CD8-positive, alpha-beta memory T cell (primary cell): Measurements from ENCODE around the gene CD164L2. TPM values are rescaled to one million over a fixed set of nuclear protein-coding genes. Genes with fewer than 3 reads are reported as not detected.
A peak's percentile ranks its signal among the peaks of the same experiment; 100 is the strongest.

Experiments
- CTCF ChIA-PET: fragments of 350-600 bp; sonication (Branson Sonifier 250); formaldehyde crosslinking; loops from one replicate; lab custom pipeline; 2021; ENCODE audit warnings: antibody characterized with exemption; lab: Charles Lee
- POLR2A ChIA-PET: fragments of 350-600 bp; sonication (Branson Sonifier 250); formaldehyde crosslinking; loops from one replicate; lab custom pipeline; 2021; ENCODE audit warnings: antibody characterized with exemption; lab: Charles Lee
- DNase-seq, 5 donors: peaks; one replicate each; pipeline versions ENCODE4 v3.0.0 to v3.0.0-alpha.2; 2020 to 2022; ENCODE audit warnings: mixed read lengths in 1 of 5
- H3K27ac ChIP-seq: one replicate; pipeline ENCODE4 v1.7.0; 2013; ENCODE audit warnings: low read depth, mild to moderate bottlenecking, low read length, moderate library complexity
- H3K27me3 ChIP-seq: 2 replicates; pipeline ENCODE4 v1.7.0; 2013; ENCODE audit warnings: low read length, mild to moderate bottlenecking; ENCODE audit not compliant: insufficient read depth, poor library complexity, severe bottlenecking
- H3K36me3 ChIP-seq: 2 replicates; pipeline ENCODE4 v1.7.0; 2013; ENCODE audit warnings: mild to moderate bottlenecking, low read length, moderate library complexity; ENCODE audit not compliant: insufficient read depth
- H3K4me1 ChIP-seq: 2 replicates; pipeline ENCODE4 v1.7.0; 2013; ENCODE audit warnings: mild to moderate bottlenecking, low read length, moderate library complexity; ENCODE audit not compliant: insufficient read depth
- H3K4me3 ChIP-seq: 2 replicates; pipeline ENCODE4 v1.7.0; 2013; ENCODE audit warnings: mild to moderate bottlenecking, low read length
- H3K9me3 ChIP-seq: 2 replicates; pipeline ENCODE4 v1.7.0; 2013; ENCODE audit warnings: mild to moderate bottlenecking, low read length
- H3K27ac Mint-ChIP-seq, 8 donors: one replicate each; pipeline ENCODE4 v1.8.0; 2020 to 2021; ENCODE audit warnings: mixed read lengths in 8 of 8, mild to moderate bottlenecking in 6 of 8, inconsistent platforms in 3 of 8, moderate library complexity in 3 of 8
- H3K27me3 Mint-ChIP-seq, 2 donors: one replicate each; pipeline ENCODE4 v1.8.0; 2020 to 2021; ENCODE audit warnings: mixed read lengths in 2 of 2, mild to moderate bottlenecking in 1 of 2, moderate library complexity in 1 of 2
- H3K36me3 Mint-ChIP-seq, 3 donors: one replicate each; pipeline ENCODE4 v1.8.0; 2020 to 2021; ENCODE audit warnings: mixed read lengths in 3 of 3, inconsistent platforms in 1 of 3, mild to moderate bottlenecking in 1 of 3
- H3K4me1 Mint-ChIP-seq, 3 donors: one replicate each; pipeline ENCODE4 v1.8.0; 2020 to 2021; ENCODE audit warnings: mixed read lengths in 3 of 3, inconsistent platforms in 1 of 3, mild to moderate bottlenecking in 1 of 3
- H3K4me3 Mint-ChIP-seq, 7 donors: one replicate each; pipeline ENCODE4 v1.8.0; 2020 to 2021; ENCODE audit warnings: mixed read lengths in 7 of 7, mild to moderate bottlenecking in 6 of 7, moderate library complexity in 4 of 7, inconsistent platforms in 2 of 7
- H3K9me3 Mint-ChIP-seq, 5 donors: one replicate each; pipeline ENCODE4 v1.8.0; 2020 to 2022; ENCODE audit warnings: mixed read lengths in 5 of 5, mild to moderate bottlenecking in 3 of 5, moderate library complexity in 2 of 5, inconsistent platforms in 1 of 5
- polyA plus RNA-seq: library from polyadenylated mRNA; unstranded; fragments of 300-500 nt; fragmentation: Illumina TruSeq; gene quantifications from one replicate; pipeline ENCODE4 v1.2.3, GENCODE V29; 2021
- total RNA-seq, 2 experiments: library from RNA; stranded (reverse); gene quantifications; one replicate each; pipeline ENCODE4 v1.2.3, GENCODE V29; 2021

CD164L2 gene
- total and polyA plus RNA-seq, 3 experiments from 2014 or later: not detected

DNA sequence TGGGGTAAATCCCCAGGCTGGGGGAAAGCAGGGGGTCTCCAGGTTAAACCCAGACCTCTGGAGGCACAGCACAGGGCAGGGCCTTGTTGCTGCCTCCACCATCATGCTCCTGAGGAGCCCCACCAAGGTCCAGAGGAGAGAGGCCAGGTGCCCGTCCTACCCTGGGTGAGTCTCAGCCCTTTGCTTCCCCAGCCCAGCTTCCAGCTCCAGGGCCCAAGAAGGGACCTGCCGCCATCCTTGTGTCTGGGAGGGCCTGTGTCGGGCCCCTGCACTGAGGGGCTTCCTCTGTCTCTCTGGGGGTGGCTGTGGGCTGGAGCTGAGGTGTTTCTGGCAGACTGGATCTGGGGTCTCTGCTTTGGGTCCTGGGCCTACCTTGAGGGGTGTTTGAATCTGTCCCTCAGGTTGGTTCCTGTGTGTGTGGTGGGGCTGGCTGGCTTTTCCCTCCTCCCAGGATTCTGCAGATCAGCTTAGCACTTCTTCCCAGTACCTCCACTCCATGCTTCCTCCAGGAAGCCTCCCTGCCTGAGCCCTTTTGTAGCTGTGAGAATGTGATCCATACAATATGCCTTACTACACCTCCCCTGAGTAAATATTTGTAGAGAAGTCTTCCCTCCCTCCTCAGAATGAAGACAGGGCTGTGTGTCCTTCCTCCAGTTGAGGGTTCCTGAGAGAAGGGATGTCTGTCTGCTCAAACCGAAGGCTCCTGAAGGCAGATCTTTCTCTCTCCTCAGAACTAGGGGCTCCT, 15.4 kb upstream of the CD164L2 start:
- Histone ChIP-seq H3K4me3 (no peak overlapping the region), H3K27ac (no peak overlapping the region), H3K4me1 (peaks cover 22% of the 10 kb centered on the region), H3K9me3 (no peaks in the 10 kb centered on the region), H3K27me3 (no peaks in the 10 kb centered on the region), H3K36me3 (no peaks in the 10 kb centered on the region)
- Mint-ChIP-seq H3K36me3 (no peaks in the 10 kb centered on the region), H3K9me3 (no peaks in the 10 kb centered on the region), H3K27me3 (peaks cover 0 to 1% of the 10 kb centered on the region in 2 donors), H3K4me3 (peak overlapping the region in 1 of 7 donors; percentile 40), H3K4me1 (peaks cover 12 to 21% (median 20%) of the 10 kb centered on the region in 3 donors), H3K27ac (peak overlapping the region in 4 of 8 donors; percentile 26 to 70 (median 45))
- DNase-seq: no peak
- CTCF ChIA-PET: interaction anchor here (0.9 to 13.6 kb wide), 7 partner anchors 10 to 210 kb away, joined by 3 to 283 read pairs (median 3); no protein-coding TSS in a partner anchor
- POLR2A ChIA-PET: no interaction called here

DNA sequence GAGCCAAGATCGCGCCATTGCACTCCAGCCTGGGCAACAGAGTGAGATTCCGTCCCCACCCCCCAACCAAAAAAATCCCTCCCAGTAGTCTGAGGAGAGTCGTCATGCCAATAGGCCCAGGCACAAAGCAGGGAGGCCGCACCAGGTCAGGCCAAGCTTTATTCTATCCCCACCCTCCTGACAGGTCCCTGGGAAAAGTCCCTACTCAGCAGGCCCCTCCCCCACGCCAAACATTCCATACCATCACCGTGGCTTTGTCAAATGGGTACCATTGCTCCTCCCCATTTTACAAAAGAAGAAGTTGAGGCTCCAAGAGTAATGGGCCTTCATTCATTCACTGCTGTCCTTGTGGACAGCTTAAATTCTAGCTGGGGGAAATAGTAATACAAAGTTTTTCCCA, 14.6 kb upstream of the CD164L2 start:
- no peak overlapping the region for H3K4me3 Mint-ChIP-seq

DNA sequence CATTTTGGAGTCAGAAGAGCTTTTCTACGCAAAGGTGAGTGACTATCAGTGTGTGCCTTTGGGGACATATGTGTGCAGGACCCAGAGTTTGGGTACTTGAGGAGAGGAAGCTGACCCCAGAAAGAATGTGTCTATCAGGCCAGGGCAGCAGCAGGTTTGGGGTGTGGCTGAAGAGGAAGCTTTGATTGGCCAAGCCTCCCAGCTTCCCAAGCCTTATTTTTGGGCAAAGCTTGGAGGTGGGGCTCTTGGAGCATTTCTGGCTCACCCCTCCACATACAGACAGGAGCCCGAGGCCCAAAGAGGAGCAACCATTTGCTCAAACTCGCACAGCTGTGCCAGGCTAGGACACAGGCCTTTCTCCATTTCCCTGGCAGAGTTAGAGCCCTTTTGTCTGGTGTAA, 14.0 kb upstream of the CD164L2 start:
- POLR2A ChIA-PET: interaction anchor here (0.7 to 1.1 kb wide), 3 partner anchors 49 to 99 kb away, joined by 3 to 5 read pairs (median 3); no protein-coding TSS in a partner anchor
- Mint-ChIP-seq H3K27ac (peak overlapping the region in 1 of 8 donors; percentile 72), H3K4me3 (no peak overlapping the region), H3K27me3 (peaks cover 0 to 2% of the 10 kb centered on the region in 2 donors), H3K36me3 (no peaks in the 10 kb centered on the region), H3K4me1 (peaks cover 8 to 15% (median 14%) of the 10 kb centered on the region in 3 donors), H3K9me3 (no peaks in the 10 kb centered on the region)
- Histone ChIP-seq H3K4me1 (peaks cover 10% of the 10 kb centered on the region), H3K9me3 (no peaks in the 10 kb centered on the region), H3K36me3 (no peaks in the 10 kb centered on the region), H3K27me3 (no peaks in the 10 kb centered on the region), H3K27ac (no peak overlapping the region), H3K4me3 (no peak overlapping the region)
- DNase-seq: no peak
- CTCF ChIA-PET: interaction anchor here (1.0 to 13.6 kb wide), 12 partner anchors 11 to 351 kb away, joined by 3 to 283 read pairs (median 4); no protein-coding TSS in a partner anchor

More for the DNA sequence above, 14.6 kb upstream of the CD164L2 start:
- Histone ChIP-seq H3K36me3 (no peaks in the 10 kb centered on the region), H3K4me1 (peaks cover 15% of the 10 kb centered on the region), H3K9me3 (no peaks in the 10 kb centered on the region), H3K4me3 (no peak overlapping the region), H3K27me3 (no peaks in the 10 kb centered on the region), H3K27ac (no peak overlapping the region)
- Mint-ChIP-seq H3K4me1 (peaks cover 6 to 13% (median 13%) of the 10 kb centered on the region in 3 donors), H3K27me3 (peaks cover 0 to 1% of the 10 kb centered on the region in 2 donors), H3K9me3 (no peaks in the 10 kb centered on the region), H3K36me3 (no peaks in the 10 kb centered on the region), H3K27ac (no peak overlapping the region)
- CTCF ChIA-PET: interaction anchor here (0.9 to 13.6 kb wide), 9 partner anchors 9 to 352 kb away, joined by 3 to 283 read pairs (median 3); no protein-coding TSS in a partner anchor
- POLR2A ChIA-PET: interaction anchor here (0.9 kb wide), 1 partner anchor 97 kb away, joined by 3 read pairs; no protein-coding TSS in a partner anchor
- no peak for DNase-seq

DNA sequence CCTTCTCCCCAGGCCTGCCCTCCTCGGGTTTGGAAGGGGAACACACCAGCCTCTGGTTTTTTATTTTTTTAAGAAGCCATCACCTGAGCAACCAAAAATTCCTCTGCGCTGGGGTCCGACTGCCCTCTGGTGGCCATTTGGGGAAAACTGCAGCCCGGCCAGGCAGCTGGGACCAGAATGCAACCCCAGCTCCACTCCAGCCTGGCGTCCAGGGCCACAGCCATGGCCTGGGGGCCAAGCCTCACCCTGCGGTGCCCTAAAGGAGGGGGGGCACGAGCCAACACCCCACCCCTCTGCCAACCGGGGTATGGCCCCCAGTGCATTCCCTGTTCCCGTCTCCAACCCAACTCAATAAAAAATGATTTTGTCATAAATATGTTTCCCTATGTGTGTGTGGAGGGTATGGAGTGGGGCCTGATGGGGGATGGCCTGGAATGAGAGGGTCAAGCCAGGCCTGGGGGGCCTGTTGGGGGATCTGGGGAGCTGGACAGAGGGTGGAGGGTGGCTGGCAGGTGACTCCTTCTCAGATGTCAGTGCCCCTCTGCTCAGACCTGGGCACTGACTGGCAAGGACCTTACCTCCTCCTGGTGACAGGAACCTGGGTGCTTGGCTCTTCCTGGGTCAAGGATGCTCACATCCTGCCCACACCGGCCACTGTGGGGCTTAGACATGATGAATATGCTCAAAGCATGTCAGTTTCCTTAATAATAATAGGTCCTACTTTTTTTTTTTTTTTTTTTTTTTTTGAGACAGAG, 12.5 kb upstream of the CD164L2 start:
- Mint-ChIP-seq H3K27me3 (peaks cover 0 to 5% of the 10 kb centered on the region in 2 donors), H3K4me1 (peaks cover 13 to 22% (median 19%) of the 10 kb centered on the region in 3 donors), H3K9me3 (no peaks in the 10 kb centered on the region), H3K27ac (peak overlapping the region in 3 of 8 donors; percentile 43 to 49 (median 47)), H3K36me3 (no peaks in the 10 kb centered on the region), H3K4me3 (peak overlapping the region in 2 of 7 donors; percentile 7 to 8)
- Histone ChIP-seq H3K36me3 (no peaks in the 10 kb centered on the region), H3K27ac (no peak overlapping the region), H3K27me3 (no peaks in the 10 kb centered on the region), H3K9me3 (no peaks in the 10 kb centered on the region), H3K4me3 (no peak overlapping the region), H3K4me1 (peaks cover 17% of the 10 kb centered on the region)
- ChIA-PET CTCF (interaction anchor here (0.6 to 13.6 kb wide), 29 partner anchors 7 to 1479 kb away, joined by 3 to 283 read pairs (median 4); partner anchors contain the start of genes IFI6, MAP3K6 and SYTL1), POLR2A (interaction anchor here (0.6 to 1.8 kb wide), 3 partner anchors 48 to 435 kb away, joined by 3 to 10 read pairs (median 3); partner anchors contain the start of gene PPP1R8)
- DNase-seq: peak; percentile 63 to 84 (median 75)

DNA sequence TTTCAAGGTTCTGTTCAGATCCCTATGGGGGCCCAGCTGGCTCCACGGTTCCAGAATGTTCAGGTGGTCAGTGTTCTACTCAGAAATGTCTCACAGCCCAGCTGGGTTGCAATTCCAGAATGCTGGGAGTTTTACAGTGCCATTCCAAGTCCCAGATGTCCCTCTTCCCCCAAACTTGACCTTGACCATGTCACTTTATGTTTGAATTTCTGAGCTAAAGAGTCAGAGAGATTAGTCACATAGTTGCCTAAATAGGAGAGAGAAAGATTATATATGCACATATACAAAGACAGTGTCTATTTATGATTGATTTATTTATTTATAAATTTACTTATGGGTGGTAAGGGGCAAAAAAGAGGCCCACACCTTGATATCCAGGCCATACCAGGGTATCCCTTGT, 11.8 kb upstream of the CD164L2 start:
- Histone ChIP-seq H3K4me3 (no peak overlapping the region), H3K27me3 (no peaks in the 10 kb centered on the region), H3K36me3 (no peaks in the 10 kb centered on the region), H3K4me1 (peaks cover 17% of the 10 kb centered on the region), H3K27ac (no peak overlapping the region), H3K9me3 (no peaks in the 10 kb centered on the region)
- Mint-ChIP-seq H3K9me3 (no peaks in the 10 kb centered on the region), H3K27ac (peak overlapping the region in 5 of 8 donors; percentile 13 to 72 (median 47)), H3K4me1 (peaks cover 13 to 22% (median 19%) of the 10 kb centered on the region in 3 donors), H3K4me3 (peak overlapping the region in 1 of 7 donors; percentile 8), H3K36me3 (no peaks in the 10 kb centered on the region), H3K27me3 (peaks cover 1 to 9% of the 10 kb centered on the region in 2 donors)
- CTCF ChIA-PET: interaction anchor here (0.6 to 13.6 kb wide), 24 partner anchors 8 to 351 kb away, joined by 3 to 283 read pairs (median 4); partner anchors contain the start of genes IFI6, MAP3K6 and SYTL1
- no peak for DNase-seq
- POLR2A ChIA-PET: interaction anchor here (0.6 to 1.8 kb wide), 2 partner anchors 94 to 436 kb away, joined by 3 to 10 read pairs; partner anchors contain the start of gene PPP1R8

DNA sequence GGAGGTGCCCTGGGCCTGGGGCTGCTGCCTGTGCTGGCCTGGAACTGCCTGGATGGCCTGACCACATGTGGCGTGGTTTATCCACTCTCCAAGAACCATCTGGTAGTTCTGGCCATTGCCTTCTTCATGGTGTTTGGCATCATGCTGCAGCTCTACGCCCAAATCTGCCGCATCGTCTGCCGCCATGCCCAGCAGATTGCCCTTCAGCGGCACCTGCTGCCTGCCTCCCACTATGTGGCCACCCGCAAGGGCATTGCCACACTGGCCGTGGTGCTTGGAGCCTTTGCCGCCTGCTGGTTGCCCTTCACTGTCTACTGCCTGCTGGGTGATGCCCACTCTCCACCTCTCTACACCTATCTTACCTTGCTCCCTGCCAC, 11.1 kb upstream of the CD164L2 start:
- H3K4me3 Mint-ChIP-seq: peak overlapping the region; percentile 4 to 68 (median 47)

DNA sequence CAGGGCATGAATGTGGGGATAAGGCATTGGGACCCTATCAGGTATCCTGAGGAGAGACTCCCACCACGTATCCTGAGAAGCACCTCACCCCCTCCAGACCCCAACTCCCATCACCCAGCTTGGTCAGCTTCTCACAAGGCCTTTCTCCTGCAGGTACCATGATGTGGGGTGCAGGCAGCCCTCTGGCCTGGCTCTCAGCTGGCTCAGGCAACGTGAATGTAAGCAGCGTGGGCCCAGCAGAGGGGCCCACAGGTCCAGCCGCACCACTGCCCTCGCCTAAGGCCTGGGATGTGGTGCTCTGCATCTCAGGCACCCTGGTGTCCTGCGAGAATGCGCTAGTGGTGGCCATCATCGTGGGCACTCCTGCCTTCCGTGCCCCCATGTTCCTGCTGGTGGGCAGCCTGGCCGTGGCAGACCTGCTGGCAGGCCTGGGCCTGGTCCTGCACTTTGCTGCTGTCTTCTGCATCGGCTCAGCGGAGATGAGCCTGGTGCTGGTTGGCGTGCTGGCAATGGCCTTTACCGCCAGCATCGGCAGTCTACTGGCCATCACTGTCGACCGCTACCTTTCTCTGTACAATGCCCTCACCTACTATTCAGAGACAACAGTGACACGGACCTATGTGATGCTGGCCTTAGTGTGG, 10.6 kb upstream of the CD164L2 start:
- Mint-ChIP-seq H3K27me3 (peaks cover 1 to 9% of the 10 kb centered on the region in 2 donors), H3K9me3 (no peaks in the 10 kb centered on the region), H3K4me3 (peak overlapping the region in 6 of 7 donors; percentile 4 to 59 (median 45)), H3K27ac (peak overlapping the region in 3 of 8 donors; percentile 47 to 49 (median 47)), H3K36me3 (no peaks in the 10 kb centered on the region), H3K4me1 (peaks cover 13 to 22% (median 19%) of the 10 kb centered on the region in 3 donors)
- CTCF ChIA-PET: interaction anchor here (1.4 to 13.6 kb wide), 7 partner anchors 9 to 214 kb away, joined by 3 to 283 read pairs (median 13); partner anchors contain the start of genes MAP3K6 and SYTL1
- no peaks in the 10 kb centered on the region for H3K27me3 ChIP-seq
- peaks cover 17% of the 10 kb centered on the region for H3K4me1 ChIP-seq
- H3K27ac ChIP-seq: no peak overlapping the region
- POLR2A ChIA-PET: no interaction called here
- no peak for DNase-seq
- H3K36me3 ChIP-seq: no peaks in the 10 kb centered on the region
- H3K4me3 ChIP-seq: no peak overlapping the region
- H3K9me3 ChIP-seq: no peaks in the 10 kb centered on the region

More for the DNA sequence above, 11.1 kb upstream of the CD164L2 start:
- H3K4me3 ChIP-seq: no peak overlapping the region
- H3K4me1 Mint-ChIP-seq: peaks cover 13 to 22% (median 19%) of the 10 kb centered on the region in 3 donors
- H3K9me3 ChIP-seq: no peaks in the 10 kb centered on the region
- H3K27ac ChIP-seq: no peak overlapping the region
- peaks cover 1 to 9% of the 10 kb centered on the region in 2 donors for H3K27me3 Mint-ChIP-seq
- no peaks in the 10 kb centered on the region for H3K27me3 ChIP-seq
- POLR2A ChIA-PET: interaction anchor here (1.8 kb wide), 1 partner anchor 94 kb away, joined by 10 read pairs; no protein-coding TSS in a partner anchor
- CTCF ChIA-PET: interaction anchor here (0.6 to 13.6 kb wide), 17 partner anchors 8 to 292 kb away, joined by 3 to 283 read pairs (median 4); partner anchors contain the start of genes IFI6, MAP3K6 and SYTL1
- H3K27ac Mint-ChIP-seq: peak overlapping the region in 4 of 8 donors; percentile 29 to 72 (median 48)
- peaks cover 17% of the 10 kb centered on the region for H3K4me1 ChIP-seq
- DNase-seq: no peak
- no peaks in the 10 kb centered on the region for H3K36me3 ChIP-seq
- H3K36me3 Mint-ChIP-seq: no peaks in the 10 kb centered on the region
- no peaks in the 10 kb centered on the region for H3K9me3 Mint-ChIP-seq
